DMS153 treated with DMSO at 0.1 percent for 48 hours (cell line): ENCODE measurements around the gene CUTA.
"Not testable (repeated sequence)": the region's sequence is repeated elsewhere in the genome, so short reads cannot be mapped to it uniquely, and the experiment has no call there.

Experiments used
- DNase-seq: peaks from one replicate; lab custom pipeline; 2025; ENCODE audit not compliant: unreplicated experiment; lab: John Stamatoyannopoulos, UW

Gene CUTA

DNA sequence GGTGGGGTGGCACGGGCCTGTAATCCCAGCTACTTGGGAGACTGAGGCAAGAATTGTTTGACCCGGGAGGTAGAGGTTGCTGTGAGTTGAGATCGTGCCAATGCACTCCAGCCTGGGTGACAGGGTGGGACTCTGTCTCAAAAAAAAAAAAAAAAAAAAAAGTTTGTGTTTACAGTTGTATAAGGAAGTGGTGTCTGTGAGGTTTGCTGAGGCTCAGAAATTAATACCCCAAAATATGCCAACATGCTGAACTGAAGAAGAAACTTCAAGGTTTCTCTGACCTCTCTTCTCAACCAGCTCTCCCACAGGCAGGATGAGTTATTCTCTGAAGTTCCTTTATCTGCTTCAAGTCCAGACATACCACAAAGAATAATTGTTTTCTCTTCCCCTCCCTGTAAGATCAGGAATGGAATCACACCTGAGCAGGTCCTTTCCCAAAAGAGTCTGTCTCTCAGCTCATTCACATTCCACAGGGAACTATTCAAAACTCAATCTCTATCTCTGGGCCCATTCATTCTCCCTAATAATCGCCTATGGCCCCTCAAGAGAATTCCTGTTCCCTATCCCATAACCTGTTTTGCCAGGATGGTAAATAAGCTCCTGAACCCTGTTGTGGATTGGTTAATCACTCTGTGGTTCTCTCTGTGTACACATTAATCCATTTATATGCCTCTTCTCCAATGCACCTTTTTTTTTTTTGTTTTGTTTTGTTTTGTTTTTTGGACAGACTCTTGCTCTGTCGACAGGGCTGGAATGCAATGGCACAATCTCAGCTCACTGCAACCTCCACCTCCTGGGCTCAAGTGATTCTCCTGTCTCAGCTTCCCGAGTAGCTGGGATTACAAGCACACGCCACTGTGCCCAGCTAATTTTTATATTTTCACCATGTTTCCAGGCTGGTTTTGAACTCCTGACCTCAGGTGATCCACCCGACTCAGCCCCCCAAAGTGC, 43.7 kb downstream of the CUTA start:
- DNase-seq, result no peak

GRCh38 chr6:33372526-33373123, 45.3 kb downstream of the CUTA start:
- no peak for DNase-seq

GRCh38 chr6:33371901-33372300, 46.0 kb downstream of the CUTA start:
- not testable (repeated sequence) for DNase-seq

DNA sequence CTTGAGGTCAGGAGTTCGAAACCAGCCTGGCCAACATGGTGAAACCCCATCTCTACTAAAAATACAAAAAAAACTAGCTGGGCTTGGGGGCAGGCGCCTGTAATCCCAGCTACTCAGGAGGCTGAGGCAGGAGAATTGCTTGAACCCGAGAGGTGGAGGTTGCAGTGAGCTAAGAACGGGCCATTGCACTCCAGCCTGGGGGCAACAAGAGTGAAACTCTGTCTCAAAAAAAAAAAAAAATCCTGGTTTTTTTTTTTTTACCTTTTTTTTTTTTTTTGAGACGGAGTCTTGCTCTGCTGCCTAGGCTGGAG, 50.2 kb downstream of the CUTA start:
- DNase-seq, result not testable (repeated sequence)

- DNase-seq, result no peak
Observed at GRCh38 chr6:33367009-33367714, 50.7 kb downstream of the CUTA start.
